A172 (cell line): Measurements from ENCODE around the gene ZIC4. TPM values are rescaled to one million over a fixed set of nuclear protein-coding genes. Genes with fewer than 3 reads are reported as not detected.

ENCODE experiments used
- DNase-seq: peaks from one replicate; pipeline ENCODE4 v3.0.0-alpha.2; 2015; ENCODE audit warnings: low spot score
- total RNA-seq: library from RNA; depleted of rRNA; stranded (reverse); fragments of >200 nt; shearing (Covaris generic); gene quantifications from 2 replicates; pipeline ENCODE4 v1.2.3, GENCODE V29; 2014

Gene ZIC4
- total RNA-seq, 1 experiment from 2014 or later: 1.4 TPM

DNA sequence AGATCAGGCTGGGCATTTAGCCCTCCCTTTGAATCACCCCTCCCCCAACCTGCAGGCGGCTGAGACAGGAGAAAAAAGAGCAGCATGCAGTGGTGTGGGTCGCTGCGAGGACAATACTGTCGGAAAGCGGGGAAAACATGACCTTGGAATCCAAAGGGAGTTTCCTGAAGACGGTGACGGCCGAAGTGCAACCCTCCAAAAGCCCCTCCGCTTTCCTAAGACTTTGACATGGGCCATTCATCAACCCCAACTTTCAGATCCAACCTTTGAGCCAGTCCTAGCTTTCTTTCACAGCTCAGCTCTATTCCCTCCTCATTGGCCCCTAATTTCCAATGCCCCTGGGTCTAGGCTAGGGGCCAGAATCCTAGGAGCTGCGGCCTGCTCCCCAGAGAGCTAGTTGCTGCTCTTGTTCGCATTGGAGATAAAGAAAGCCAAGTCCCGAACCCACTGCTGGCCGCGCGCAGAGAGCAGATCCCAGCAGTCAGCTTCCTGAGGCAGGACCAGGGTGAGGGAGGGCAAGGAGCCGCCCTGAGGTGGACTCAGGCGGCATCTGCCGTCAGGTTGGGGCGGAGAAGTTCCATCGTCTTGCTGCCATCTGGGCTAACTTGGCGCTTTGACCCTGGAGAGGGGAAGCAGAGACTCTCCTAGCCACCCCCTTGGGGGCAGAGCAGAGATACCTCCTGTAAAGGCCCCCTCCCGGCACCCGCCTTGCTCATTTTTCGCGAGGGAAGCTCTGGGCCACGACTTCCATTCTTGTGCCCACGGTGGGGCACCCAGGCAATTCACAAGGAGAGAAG lies 914 bp downstream of the ZIC4 start:
- DNase-seq: no peak

DNA sequence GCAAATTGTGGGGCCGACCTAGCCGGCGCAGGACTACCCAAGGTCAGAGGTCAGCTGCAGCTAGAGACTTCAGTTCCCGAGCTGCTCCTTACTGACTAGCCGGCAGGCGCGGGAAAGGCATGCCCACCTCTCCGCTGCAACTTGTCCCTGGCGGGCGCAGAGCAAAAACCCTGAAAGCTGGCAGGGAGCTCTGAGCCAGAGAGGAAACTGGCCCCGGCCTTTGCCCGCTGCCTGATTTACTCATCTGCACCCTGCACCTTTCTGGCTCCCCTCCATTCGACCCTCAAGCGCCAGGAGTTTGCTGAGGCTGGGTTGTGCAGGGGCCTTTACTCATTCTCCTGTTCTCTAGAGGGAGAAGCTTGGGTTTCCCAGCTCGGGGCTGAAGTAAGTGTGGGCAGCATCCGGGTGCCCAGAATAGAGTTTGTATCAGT lies 1.5 kb downstream of the ZIC4 start:
- DNase-seq: no peak

DNA sequence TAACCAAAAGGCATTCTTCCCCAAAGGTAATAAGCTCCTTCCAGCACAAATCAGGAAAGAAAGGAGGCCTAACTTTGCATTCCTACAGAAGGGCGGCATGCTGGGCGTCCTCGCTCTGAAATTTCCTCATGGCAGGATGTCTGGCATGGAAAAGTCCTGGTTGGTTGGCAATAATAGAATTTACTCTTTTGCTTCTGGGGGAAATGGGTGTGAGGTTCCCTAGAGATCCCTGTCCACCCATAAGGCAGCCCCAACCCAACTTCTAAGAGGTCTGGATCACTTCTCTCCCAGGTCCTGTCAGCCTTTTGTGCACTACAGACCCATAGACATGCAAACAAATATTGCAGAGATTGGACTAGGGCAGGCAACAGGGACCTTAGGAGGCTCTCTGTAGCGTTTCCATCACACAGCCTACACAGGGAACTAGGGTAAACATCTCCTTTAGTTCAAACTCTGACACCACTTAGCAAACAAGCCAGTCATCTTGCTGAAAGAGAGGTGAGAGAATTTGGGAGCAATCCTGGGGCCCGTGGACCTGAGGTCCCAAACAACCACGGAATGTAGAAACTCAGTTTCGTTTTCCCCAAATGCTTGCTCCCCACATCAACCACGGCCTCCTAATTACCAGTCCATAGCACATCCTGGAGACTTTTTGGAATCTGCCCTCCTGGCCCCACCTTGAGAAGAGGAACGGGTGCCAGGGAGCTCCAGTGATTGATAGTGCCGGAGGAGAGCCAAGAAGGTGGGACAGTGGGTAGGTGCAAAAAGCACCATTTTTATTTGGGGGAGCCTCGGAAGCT lies 2.1 kb downstream of the ZIC4 start:
- DNase-seq: no peak

DNA sequence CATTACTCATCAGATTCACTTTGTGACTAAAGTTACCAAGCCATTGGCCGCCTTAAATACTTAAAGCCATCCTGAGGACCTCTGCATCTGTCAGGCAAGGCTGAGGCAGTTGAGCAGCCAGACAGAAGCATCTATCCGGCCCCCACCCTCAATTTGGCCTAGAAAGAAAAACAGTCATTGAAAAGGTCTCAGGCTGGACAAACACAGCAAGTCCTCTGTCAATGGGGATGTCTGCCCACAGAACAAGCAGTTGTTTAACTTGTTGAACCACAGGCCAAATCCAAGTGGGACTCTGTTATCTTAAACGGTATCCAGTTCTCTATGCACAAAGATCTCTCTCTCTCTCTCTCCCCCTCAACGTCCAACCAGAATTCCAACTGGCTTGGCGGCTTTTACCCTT lies 2.8 kb downstream of the ZIC4 start:
- DNase-seq: no peak

DNA sequence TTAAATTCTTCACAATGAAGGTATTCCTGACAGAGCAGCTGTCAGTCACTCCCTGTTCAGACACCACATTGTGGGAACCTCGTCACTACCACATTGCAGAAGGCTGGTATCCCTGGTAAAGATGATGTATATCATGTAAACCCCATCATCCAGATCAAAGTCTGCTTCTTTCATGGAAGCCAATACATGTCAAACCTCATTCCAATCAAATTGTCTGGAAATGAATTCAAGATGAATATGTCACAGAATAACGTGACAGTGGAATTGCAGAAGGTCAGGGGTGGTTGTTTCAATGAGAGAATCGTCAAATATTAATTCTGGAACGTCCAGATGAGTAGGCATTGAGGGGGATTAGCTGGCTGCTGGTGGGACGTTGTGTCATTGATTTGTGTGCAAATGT lies 4.2 kb downstream of the ZIC4 start:
- DNase-seq: no peak

DNA sequence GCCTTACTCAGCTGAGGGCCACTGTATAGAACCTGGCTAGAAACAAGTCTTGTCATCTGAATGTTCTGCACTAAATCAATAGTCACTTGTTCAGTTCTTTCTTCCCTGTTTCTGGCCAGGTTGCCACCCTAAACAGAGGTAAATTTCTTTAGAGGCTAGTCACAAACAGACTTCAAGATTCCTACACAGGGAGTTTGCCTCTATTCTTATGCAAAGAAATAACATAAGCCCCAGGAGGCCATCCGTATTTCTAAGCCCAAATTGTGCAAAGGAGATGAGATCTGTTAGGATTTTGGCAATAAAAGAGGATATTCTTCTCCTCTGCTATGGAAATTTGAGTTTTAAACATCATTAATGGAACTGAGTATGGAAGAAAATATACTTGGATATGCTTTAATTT lies 4.9 kb downstream of the ZIC4 start:
- DNase-seq: no peak

DNA sequence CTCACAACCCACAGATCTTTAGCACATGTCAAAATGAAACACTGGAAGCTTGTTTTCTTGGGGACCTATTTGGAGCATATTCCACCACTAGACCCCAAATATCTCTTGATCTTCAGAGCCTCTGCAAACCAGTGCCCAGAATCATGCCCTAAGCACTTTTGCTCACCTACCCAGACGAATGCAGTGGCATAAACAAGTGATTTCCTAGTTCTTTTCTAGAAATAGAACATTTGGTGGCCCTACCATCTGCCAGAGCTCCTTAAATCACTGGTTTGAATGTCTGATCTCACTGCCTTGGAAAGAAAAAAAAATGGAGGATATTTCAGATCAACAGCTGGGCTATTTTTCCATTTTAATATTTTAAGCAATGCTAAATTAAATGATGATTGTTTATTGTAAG lies 5.3 kb downstream of the ZIC4 start:
- no peak for DNase-seq

DNA sequence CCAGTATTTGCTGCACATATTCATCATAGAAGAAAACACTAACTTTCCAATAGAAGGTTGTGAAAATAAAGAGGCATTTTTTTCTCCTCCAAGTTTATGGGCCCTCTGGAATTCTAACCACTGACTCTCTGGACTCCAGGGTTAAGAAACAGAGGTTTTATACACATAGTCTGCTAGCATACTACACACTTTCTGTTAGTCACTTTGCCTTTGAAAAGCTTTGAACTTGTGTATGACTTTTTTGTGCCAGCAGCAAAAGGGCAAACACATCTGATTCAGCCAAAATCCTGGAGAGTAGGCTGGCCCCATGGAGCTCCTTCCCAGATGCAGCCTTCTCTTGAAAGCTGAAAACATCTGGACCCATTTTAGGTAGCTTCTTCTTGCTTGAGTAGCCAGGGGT lies 6.2 kb downstream of the ZIC4 start:
- no peak for DNase-seq

DNA sequence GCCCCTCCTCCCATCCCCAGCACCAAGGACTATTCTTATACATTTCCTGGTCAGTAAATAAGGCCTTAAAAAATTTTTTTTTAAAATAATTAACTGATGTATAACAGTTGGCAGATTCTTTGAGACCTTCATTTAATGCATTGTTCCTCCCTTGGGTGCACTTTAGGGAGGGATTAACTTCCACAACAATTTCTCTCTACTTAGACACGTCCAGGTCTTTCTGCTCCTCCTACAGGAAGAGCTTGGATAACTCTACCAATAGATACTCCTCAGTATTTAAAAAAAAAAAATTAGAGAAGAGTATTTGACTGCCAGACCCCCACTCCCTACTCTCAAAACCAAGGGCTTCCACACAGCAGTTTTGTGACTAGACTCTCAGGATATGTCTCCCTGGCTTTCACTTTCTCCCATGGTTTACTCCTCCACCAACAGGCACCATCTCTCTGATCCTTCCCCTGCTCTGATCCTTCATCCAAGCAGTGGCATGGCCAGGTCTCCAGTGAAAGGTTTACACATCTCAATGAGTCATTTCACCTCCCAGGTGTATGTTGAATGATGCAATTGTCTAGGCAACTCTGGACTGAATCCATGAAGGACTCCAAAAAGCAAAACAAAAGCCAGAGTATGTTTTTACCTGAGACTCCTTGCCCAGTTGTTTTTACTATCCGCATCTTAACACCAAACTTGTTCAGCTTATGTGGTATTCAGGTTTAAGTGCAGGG lies 7.4 kb downstream of the ZIC4 start:
- no peak for DNase-seq

DNA sequence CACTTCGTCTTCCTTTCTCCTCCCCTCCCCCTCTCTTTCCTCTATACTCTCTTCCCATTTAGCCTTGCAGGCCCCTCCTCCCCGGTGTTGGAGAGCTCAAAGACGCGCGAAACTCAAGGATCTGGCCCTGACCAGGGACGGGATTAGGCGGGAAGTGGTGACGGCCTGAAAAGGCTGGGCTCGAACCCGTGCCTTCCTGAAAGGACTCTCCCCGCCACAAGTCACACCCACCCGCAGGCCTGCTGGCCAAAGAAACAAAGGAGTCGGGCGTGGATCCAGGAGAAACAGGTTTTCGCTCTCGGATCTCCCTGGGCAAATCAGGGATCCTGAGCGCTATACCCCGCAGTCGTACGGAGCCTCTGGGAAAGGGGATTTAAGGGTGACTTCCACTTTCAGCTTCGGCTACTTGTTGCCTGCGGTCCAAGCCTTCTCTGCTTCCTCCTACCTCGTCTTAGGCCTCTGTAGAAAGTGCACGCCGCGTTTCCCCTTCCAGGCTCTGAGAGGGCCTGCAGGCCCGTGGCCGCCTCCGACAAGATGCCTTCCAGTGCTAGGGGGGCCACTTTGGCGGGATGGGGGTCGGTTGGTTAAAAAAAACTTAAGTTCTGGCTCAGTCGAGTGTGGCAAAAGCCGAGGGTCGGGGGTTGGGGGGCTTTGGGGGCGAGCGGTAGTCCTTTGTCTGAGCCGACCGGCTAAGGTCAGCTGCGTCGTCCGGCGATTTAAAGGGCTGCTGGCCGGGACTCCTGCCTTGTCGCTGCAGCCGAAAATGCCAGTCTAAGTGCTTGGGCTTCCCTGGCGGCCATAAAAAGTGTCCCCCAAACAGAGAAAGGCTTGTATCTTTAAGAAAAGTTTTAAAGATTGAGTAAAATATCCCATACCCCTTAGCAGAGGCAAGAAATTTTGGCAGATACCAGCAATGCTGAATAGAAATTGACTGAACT lies 8.2 kb downstream of the ZIC4 start:
- no peak for DNase-seq

DNA sequence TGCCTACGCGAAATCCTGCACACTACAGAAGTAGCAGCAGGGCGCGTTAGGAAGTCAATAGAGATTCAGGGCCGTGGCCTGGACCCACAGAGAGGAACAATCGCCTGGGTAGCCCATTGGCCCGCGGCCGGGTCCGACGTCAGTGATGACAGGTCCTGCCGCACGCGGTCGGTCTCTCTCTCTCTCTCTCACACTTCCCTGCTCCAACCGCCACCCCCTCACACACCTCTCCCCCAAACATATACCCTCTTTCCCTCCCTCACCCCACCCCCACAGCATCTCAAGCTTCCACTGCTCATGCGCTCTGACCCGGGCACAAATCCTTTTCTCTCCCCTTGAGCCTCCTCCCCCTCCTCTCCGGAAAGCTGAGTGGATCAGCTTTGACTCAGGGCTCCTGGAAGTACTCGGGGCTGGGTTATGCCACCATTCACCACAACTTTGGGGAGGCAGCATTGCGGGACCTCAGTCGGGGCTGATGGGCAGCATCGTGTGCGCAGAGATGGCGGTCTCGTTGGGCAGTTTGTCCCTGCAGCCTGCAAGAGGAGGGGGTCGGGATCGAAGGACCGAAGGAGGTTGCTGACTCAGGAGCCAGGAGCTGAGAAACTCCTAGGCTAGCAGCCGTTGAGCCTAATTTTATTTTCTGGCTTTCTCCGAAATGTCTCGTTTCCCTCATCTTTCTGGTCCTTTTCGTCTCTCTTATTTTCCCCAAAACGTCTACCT lies 9.0 kb downstream of the ZIC4 start:
- DNase-seq: no peak

DNA sequence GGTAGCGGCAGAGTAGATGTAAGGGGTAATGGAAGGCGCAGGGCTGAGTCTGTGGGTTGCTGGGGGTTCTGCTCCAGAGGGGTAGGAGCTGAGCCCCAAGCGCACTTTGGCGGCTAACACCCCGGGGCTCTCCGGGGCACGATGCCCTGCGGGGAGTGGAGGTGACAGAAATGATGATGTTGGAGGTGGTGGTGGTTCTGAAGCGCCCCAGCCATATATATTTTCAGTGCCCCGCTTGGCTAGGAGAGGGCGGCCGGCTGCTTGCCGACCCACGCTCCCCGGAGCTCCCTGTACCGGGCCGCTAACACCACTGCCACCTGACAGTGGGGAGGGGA lies 9.7 kb downstream of the ZIC4 start:
- no peak for DNase-seq

DNA sequence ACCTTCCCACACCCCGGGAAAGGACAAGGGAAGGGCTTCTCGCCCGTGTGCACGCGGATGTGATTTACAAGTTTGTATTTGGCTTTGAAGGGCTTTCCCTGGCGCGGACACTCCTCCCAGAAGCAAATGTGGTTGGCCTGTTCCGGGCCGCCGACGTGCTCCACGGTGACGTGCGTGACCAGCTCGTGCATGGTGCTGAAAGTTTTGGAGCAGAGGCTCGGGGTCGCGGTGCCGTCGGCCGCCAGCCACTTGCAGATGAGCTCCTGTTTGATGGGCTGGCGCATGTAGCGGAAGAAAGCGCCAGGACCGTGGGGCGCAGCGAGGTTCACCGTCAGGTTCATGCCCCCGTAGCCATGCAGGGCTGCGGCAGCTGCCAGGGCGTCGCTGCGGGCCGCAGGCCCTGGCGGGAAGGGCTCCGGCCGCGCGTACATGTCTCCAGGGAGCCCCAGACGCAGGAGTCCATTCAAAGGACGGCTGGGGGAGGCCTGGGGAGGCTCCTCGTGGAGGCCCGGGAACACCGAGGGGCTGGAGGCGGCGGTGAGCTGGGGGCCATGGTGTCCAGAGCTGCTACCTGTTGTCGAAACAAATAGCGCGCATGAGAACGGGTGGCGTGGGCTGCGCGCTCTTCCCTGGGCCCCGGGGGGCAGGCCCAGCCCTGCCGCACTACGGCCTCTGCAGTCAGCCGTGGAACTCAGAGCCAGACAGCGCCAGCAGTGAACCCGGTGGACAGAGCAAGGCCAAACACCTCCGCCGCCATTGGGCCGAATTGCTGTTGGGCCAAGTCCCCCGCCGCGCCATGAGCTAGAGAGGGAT lies 10.2 kb downstream of the ZIC4 start:
- no peak for DNase-seq

DNA sequence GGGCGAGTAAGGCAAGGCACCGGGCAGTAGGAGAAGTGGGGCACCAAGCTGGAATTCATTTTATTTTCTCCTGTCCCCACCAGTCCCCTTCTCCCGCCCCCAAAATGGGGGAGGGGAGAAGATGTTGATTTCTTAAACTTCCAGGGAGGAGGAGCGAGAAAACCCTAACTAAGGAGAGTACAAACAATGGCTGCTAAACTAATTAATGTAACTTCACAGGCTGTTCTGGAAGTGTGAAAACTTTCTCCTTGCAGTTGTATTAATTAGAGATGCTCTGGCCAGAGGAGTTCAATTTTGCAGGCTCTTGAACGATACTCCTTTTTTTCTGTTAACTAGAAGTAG lies 11.5 kb downstream of the ZIC4 start:
- DNase-seq: no peak

DNA sequence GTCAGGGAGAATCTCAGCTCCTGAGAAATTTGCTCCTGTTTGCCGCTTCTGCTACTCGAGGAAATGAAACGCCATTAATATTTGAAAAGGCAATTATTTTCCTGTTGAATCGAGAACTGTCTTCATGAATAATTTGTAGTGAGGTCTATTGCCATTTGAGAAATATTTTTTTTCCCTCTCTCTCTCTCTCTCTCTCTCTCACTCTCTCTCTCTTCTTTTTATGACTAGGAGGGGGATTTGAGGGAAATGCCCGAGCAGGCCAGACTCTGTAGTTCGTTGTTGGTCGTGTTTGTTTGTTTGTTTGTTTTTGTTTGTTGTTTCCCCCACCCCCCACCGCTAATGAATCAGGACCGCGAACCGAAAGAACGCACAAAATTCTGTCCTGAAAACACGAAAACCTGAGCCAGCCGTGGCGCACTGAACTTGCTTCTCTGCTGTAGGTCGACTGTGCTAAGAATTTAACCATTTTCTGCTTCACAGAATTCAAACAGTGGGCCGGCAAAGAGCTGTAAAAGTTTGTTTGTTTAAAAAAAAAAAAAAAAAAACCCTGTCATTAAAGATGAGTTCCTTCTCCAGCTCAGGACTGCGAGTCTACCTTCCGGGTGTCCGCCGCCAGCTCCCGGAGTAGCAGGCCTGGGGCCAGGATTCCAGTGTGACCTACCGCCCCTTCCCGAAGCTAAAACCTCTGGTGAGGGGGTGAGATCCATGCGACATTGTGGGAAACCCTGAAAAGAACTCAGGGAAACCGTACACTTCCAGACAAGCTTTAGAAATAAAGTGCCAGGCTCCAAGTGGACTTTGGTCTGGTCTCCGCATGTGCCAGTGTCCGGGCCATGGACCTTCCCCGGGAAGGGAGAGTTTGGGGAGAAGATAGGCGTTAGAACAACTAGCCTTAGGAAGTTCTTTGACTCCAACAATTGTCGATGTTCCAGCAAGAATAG lies 12.1 kb downstream of the ZIC4 start:
- no peak for DNase-seq

DNA sequence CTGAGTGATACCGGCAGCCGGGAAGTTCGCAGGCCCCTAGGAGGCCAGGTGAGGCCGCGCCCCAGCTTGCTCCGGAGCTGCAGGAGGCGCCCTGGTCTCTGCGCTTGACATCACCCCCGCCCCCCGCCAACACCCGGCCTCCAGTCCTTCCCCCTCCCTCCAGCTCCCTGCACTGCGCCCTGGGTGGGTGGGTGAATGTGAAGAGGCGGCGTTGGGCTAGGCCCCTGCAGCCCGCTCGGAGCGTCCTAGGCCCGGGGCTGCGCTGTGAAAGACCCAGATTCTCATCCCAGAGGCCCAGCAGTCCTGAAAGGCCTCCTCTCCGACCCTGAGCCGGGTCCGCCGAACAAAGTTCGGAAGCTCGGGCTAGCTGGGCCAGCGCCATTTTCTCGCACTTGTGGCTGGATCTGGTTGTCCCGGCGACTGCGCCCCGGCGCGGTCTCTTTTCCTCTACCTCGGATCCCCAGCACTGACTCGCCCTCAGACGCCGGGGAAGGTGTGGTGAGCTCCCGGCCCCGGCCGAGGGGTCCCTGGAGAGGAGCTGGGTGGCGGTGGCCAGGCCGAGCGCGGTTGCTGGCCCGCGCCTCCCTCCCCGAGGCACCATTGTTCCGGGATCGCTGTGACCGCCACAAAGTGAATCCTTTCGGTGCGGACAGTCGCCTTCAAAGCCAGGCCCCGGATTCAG lies 12.9 kb downstream of the ZIC4 start:
- DNase-seq: peak; percentile 60

DNA sequence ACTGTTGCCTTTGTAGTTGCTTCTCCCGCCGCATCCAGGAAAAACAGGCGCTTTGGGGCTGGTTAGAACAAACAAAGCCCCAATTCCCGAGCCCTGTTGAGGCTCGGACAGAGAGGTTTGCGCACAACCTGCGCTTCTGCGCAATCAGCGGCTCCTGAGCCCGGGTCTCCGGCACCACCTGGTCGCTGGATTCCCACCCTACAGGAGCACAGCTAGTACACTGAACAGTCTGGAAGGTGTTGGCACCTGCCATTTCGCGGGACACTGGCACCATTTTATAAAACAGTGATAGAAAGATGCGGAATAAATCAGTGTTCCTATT lies 13.8 kb downstream of the ZIC4 start:
- no peak for DNase-seq

DNA sequence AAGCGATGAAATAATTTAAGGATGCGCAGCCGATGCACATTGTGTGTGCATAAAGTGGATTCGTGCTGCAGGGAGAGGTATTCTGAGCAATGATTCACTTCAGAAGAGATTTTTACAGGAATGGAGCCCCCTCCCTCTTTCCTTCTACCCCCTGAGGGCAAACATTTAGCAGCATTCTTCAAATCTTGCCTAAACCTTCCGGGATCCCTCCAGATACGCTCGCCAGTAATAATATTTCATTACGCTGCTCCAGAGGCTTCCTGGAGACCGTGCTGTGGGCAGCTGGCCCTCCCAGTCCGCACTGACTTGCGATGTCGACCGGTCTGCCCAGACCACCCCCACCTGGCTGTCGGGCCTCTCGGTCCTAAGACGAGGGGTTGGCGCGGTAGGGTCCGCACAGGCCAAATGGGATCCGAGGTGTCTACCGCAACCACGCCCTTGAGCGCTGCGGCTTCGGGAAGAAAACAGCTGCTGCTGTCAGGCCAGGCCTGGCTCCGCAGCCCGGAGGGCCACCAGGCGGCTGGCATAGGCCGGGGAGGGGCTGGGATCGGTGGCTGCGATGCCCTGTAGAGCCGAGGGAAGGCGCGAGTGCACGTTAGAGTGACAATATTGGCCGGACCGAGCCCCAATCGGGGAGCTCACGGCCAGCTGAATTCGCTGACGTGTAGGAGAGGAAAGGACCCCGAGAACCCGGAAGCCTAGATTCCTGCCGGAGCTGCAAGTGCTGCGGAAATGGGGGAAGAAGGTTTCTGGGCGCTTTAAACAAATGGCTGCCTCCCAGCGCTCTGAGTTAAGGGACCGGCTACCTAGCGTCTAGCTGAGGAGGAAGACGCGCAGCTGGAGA lies 14.3 kb downstream of the ZIC4 start:
- DNase-seq: no peak
